Transverse colon (tissue), 4 donors: ENCODE measurements around the gene SULT1A1.

ENCODE experiments used
- CTCF ChIP-seq, 5 experiments: fragments of 200-600 bp in 3 of 5; fragments of 450-650 bp in 2 of 5; sonication (generic) in 3 of 5; IDR thresholded peaks; 1 replicate in 2 of 5; 2 replicates in 3 of 5; pipeline ENCODE4 v1.5.1; 2016 to 2017; ENCODE audit warnings: antibody characterized with exemption in 5 of 5, inconsistent platforms in 3 of 5, mild to moderate bottlenecking in 2 of 5, moderate library complexity in 1 of 5
- POLR2AphosphoS5 ChIP-seq, 3 donors: sonication (generic); formaldehyde crosslinking; IDR thresholded peaks; one replicate each; pipeline ENCODE4 v1.6.1; 2016; ENCODE audit warnings: antibody characterized with exemption in 3 of 3

- TF ChIP-seq POLR2AphosphoS5 (IDR thresholded peaks at IDR 0.05) = no peak
- no peak for TF ChIP-seq CTCF (IDR thresholded peaks at IDR 0.05)
These were observed 52.9 kb downstream of the SULT1A1 start for GRCh38 chr16:28556914-28557320.
